GM18505 (cell line): Measurements from ENCODE around the gene CHST11.

Experiments
- ATAC-seq: cut with Tn5 transposase; IDR thresholded peaks from one replicate; pipeline ENCODE4 v1.9.1; 2021; ENCODE audit not compliant: unreplicated experiment
- POLR2A ChIP-seq: IDR thresholded peaks from 4 replicates; pipeline ENCODE4 v1.6.1; 2011; ENCODE audit warnings: borderline replicate concordance; ENCODE audit not compliant: insufficient read depth, insufficient read length; ENCODE audit errors: extremely low read depth

Gene CHST11

GRCh38 chr12:104470521-104470920 is 13.8 kb downstream of the CHST11 start:
- no peak for TF ChIP-seq POLR2A
- no peak for ATAC-seq

- ATAC-seq = no peak
- no peak for TF ChIP-seq POLR2A
Measured at GRCh38 chr12:104471336-104471735, 14.6 kb downstream of the CHST11 start.

GRCh38 chr12:104472748-104473147 is 16.0 kb downstream of the CHST11 start:
- ATAC-seq = no peak
- TF ChIP-seq POLR2A = no peak

GRCh38 chr12:104473374-104473983 is 16.7 kb downstream of the CHST11 start:
- ATAC-seq = peak; percentile 57

GRCh38 chr12:104475271-104475670 is 18.5 kb downstream of the CHST11 start:
- TF ChIP-seq POLR2A = no peak
- no peak for ATAC-seq

More at GRCh38 chr12:104473374-104473983, 16.7 kb downstream of the CHST11 start:
- TF ChIP-seq POLR2A = no peak

GRCh38 chr12:104477510-104478390 is 21.0 kb downstream of the CHST11 start:
- no peak for ATAC-seq
- no peak for TF ChIP-seq POLR2A

GRCh38 chr12:104478396-104479122 is 21.8 kb downstream of the CHST11 start:
- peak; percentile 45 for TF ChIP-seq POLR2A
- ATAC-seq = peak; percentile 83

GRCh38 chr12:104479123-104479662 is 22.4 kb downstream of the CHST11 start:
- TF ChIP-seq POLR2A = no peak
- no peak for ATAC-seq

GRCh38 chr12:104480012-104480411 is 23.3 kb downstream of the CHST11 start:
- no peak for TF ChIP-seq POLR2A
- ATAC-seq = no peak

GRCh38 chr12:104480826-104481440 is 24.2 kb downstream of the CHST11 start:
- no peak for ATAC-seq
- no peak for TF ChIP-seq POLR2A

- no peak for ATAC-seq
- TF ChIP-seq POLR2A = no peak
Measured at GRCh38 chr12:104482113-104482512, 25.4 kb downstream of the CHST11 start.

GRCh38 chr12:104482748-104483147 is 26.0 kb downstream of the CHST11 start:
- TF ChIP-seq POLR2A = no peak
- ATAC-seq = no peak

- TF ChIP-seq POLR2A = no peak
- ATAC-seq = no peak
Measured at GRCh38 chr12:104484079-104484478, 27.3 kb downstream of the CHST11 start.
